ENCODE measurements around the gene PTPRD. TPM values are rescaled to one million over a fixed set of nuclear protein-coding genes. Genes with fewer than 3 reads are reported as not detected.

PTPRD gene
- total RNA-seq, 1 donor from 2014 or later = 6.9 TPM

GRCh38 chr9:8750639-8751051, 1862.2 kb downstream of the PTPRD start:
- TF ChIP-seq, protein P1, sequence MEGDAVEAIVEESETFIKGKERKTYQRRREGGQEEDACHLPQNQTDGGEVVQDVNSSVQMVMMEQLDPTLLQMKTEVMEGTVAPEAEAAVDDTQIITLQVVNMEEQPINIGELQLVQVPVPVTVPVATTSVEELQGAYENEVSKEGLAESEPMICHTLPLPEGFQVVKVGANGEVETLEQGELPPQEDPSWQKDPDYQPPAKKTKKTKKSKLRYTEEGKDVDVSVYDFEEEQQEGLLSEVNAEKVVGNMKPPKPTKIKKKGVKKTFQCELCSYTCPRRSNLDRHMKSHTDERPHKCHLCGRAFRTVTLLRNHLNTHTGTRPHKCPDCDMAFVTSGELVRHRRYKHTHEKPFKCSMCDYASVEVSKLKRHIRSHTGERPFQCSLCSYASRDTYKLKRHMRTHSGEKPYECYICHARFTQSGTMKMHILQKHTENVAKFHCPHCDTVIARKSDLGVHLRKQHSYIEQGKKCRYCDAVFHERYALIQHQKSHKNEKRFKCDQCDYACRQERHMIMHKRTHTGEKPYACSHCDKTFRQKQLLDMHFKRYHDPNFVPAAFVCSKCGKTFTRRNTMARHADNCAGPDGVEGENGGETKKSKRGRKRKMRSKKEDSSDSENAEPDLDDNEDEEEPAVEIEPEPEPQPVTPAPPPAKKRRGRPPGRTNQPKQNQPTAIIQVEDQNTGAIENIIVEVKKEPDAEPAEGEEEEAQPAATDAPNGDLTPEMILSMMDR (IDR thresholded peaks at IDR 0.05) = no peak
- Histone ChIP-seq H3K9me3 (no peaks in the 10 kb centered on the region), H3K4me1 (no peaks in the 10 kb centered on the region), H3K27me3 (no peaks in the 10 kb centered on the region), H3K36me3 (no peaks in the 10 kb centered on the region), H3K27ac (peak overlapping the region in 1 of 2 donors; percentile 32), H3K4me3 (no peak overlapping the region)
- intact Hi-C loops (cut with DNase I) = no loop called here
- no peak for DNase-seq (ENCODE audit: low spot score in 2 of 2)

- no peak for DNase-seq (ENCODE audit: low spot score in 2 of 2)
- intact Hi-C loops (cut with DNase I) = no loop called here
- no peak overlapping the region for H3K4me3 ChIP-seq
- no peaks in the 10 kb centered on the region for H3K36me3 ChIP-seq
- no peaks in the 10 kb centered on the region for H3K4me1 ChIP-seq
- no peak overlapping the region for H3K27ac ChIP-seq
- TF ChIP-seq, protein P1 (IDR thresholded peaks at IDR 0.05) = no peak
- H3K27me3 ChIP-seq = no peaks in the 10 kb centered on the region
- H3K9me3 ChIP-seq = no peaks in the 10 kb centered on the region
Observed at GRCh38 chr9:8745347-8745746, 1867.5 kb downstream of the PTPRD start.

DNA sequence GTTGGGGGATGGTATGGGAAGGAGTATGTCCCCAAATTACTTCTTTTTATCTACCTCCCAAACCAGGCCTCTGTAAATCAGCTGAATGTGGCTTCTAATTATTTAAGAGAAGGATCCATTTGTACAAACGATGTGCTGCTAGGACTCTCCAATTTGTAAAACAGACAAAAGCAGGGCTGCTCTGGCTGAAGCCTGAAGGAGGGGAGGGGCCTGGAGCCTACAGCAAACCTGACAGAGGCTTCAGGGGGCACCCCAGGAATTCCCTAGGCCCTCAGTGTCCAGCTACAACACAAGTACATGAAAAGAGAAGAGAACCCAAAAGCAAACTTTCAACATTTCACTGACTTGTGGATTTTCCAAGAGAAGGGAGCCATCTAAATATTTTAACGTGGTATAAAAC, 1873.9 kb downstream of the PTPRD start:
- DNase-seq (ENCODE audit: low spot score in 2 of 2) = no peak
- no peaks in the 10 kb centered on the region for H3K9me3 ChIP-seq

GRCh38 chr9:8736805-8737204, 1876.0 kb downstream of the PTPRD start:
- Histone ChIP-seq H3K9me3 (no peaks in the 10 kb centered on the region), H3K4me1 (peaks cover 0 to 5% of the 10 kb centered on the region in 2 donors), H3K36me3 (no peaks in the 10 kb centered on the region), H3K27ac (no peak overlapping the region), H3K4me3 (no peak overlapping the region), H3K27me3 (no peaks in the 10 kb centered on the region)
- intact Hi-C loops (cut with DNase I) = loop anchor here (10.0 kb wide), 1 partner anchor 122 kb away; no protein-coding TSS in a partner anchor
- TF ChIP-seq, protein P1 (IDR thresholded peaks at IDR 0.05) = no peak
- DNase-seq (ENCODE audit: low spot score in 2 of 2) = no peak

More for the DNA sequence above, 1873.9 kb downstream of the PTPRD start:
- TF ChIP-seq, protein P1 (IDR thresholded peaks at IDR 0.05) = no peak
- H3K36me3 ChIP-seq = no peaks in the 10 kb centered on the region
- intact Hi-C loops (cut with DNase I) = loop anchor here (10.0 kb wide), 1 partner anchor 124 kb away; no protein-coding TSS in a partner anchor
- no peaks in the 10 kb centered on the region for H3K4me1 ChIP-seq
- H3K27me3 ChIP-seq = no peaks in the 10 kb centered on the region
- H3K27ac ChIP-seq = no peak overlapping the region
- H3K4me3 ChIP-seq = no peak overlapping the region

DNA sequence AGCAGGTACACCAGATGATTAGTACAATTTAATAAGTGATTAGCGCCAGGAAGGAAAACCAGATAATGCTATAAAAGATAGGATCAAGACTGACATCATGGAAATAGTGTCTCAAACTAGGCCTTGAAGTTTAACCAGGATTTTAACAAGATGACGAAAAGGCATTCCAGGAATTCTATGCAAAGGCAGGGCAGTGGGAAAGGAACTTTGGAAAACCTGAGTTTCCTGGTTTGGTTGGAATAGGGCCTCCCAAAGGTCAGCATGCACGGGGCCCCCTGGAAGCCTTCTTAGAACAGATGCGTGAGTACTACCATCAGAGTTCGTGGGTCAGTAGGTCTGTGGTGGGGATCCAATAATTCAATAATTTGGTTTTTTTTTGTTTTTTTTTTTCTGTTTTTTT, 1878.0 kb downstream of the PTPRD start:
- TF ChIP-seq, protein P1 (IDR thresholded peaks at IDR 0.05) = no peak
- H3K27ac ChIP-seq = no peak overlapping the region
- no peak for DNase-seq (ENCODE audit: low spot score in 2 of 2)
- intact Hi-C loops (cut with DNase I) = loop anchor here (5.0 to 10.0 kb wide), 2 partner anchors 120 to 123 kb away; no protein-coding TSS in a partner anchor
- H3K27me3 ChIP-seq = no peaks in the 10 kb centered on the region
- no peak overlapping the region for H3K4me3 ChIP-seq
- no peaks in the 10 kb centered on the region for H3K36me3 ChIP-seq
- H3K9me3 ChIP-seq = no peaks in the 10 kb centered on the region
- H3K4me1 ChIP-seq = peaks cover 0 to 5% of the 10 kb centered on the region in 2 donors
